PC-9 (cell line): Measurements from ENCODE around the gene ETS1. TPM values are rescaled to one million over a fixed set of nuclear protein-coding genes. Genes with fewer than 3 reads are reported as not detected.

ENCODE experiments used
- BruUV-seq: library from RNA; stranded (reverse); fragments of 400-500 nt; replicated peaks from 2 replicates; lab custom pipeline; 2021; lab: Mats Ljungman, UMichigan
- CTCF ChIA-PET: fragments of 300-600 bp; sonication (Branson Sonifier 250); formaldehyde crosslinking; loops from one replicate; lab custom pipeline; 2022; ENCODE audit warnings: antibody characterized with exemption; lab: Charles Lee
- POLR2A ChIA-PET: fragments of 300-600 bp; sonication (Branson Sonifier 250); formaldehyde crosslinking; loops from one replicate; lab custom pipeline; 2022; ENCODE audit warnings: antibody characterized with exemption; ENCODE audit not compliant: unreplicated experiment; lab: Charles Lee
- DNase-seq, 2 experiments: peaks; one replicate each; pipeline versions ENCODE4 v3.0.0 to v3.0.0-alpha.2; 2015 to 2022; ENCODE audit warnings: mixed read lengths in 1 of 2
- H2AFZ ChIP-seq: fragments of 200-600 bp; sonication (generic); 2 replicates; pipeline ENCODE4 v1.8.1; 2017; ENCODE audit warnings: antibody characterized with exemption
- H3F3A ChIP-seq: fragments of 200-600 bp; sonication (generic); 2 replicates; pipeline ENCODE4 v1.8.1; 2017; ENCODE audit warnings: antibody characterized with exemption, mild to moderate bottlenecking, low read depth; ENCODE audit not compliant: insufficient read depth
- H3K27ac ChIP-seq: fragments of 200-600 bp; sonication (generic); 2 replicates; pipeline ENCODE4 v1.6.1; 2016; ENCODE audit warnings: mixed run types
- H3K27me3 ChIP-seq: fragments of 200-600 bp; sonication (generic); 2 replicates; pipeline ENCODE4 v1.6.1; 2016; ENCODE audit warnings: low read depth, mixed run types; ENCODE audit not compliant: insufficient read depth
- H3K36me3 ChIP-seq: fragments of 200-600 bp; sonication (generic); 2 replicates; pipeline ENCODE4 v1.6.1; 2016; ENCODE audit warnings: low read depth, mixed run types
- H3K4me1 ChIP-seq: fragments of 200-600 bp; sonication (generic); replicated peaks from 2 replicates; pipeline ENCODE4 v1.6.1; 2016; ENCODE audit warnings: mixed run types; ENCODE audit not compliant: insufficient read depth
- H3K4me2 ChIP-seq: fragments of 200-600 bp; sonication (generic); 2 replicates; pipeline ENCODE4 v1.6.1; 2017; ENCODE audit warnings: mixed run types
- H3K4me3 ChIP-seq: fragments of 200-600 bp; sonication (generic); 2 replicates; pipeline ENCODE4 v1.6.1; 2016; ENCODE audit warnings: mixed run types
- H3K79me2 ChIP-seq: fragments of 200-600 bp; sonication (generic); 2 replicates; pipeline ENCODE4 v1.6.1; 2017; ENCODE audit warnings: low read depth, mixed run types
- H3K9me2 ChIP-seq: fragments of 200-600 bp; sonication (generic); 2 replicates; pipeline ENCODE4 v1.8.1; 2017; ENCODE audit warnings: mild to moderate bottlenecking; ENCODE audit not compliant: insufficient read depth
- H3K9me3 ChIP-seq: fragments of 200-600 bp; sonication (generic); 2 replicates; pipeline ENCODE4 v1.8.1; 2016; ENCODE audit warnings: low read depth; ENCODE audit not compliant: insufficient read depth
- H4K20me1 ChIP-seq: fragments of 200-600 bp; sonication (generic); 2 replicates; pipeline ENCODE4 v1.8.1; 2017; ENCODE audit not compliant: insufficient read depth
- CTCF ChIP-seq: fragments of 200-600 bp; sonication (generic); conservative IDR thresholded peaks from 2 replicates; pipeline ENCODE4 v1.6.1; 2017; ENCODE audit warnings: mixed run types, antibody characterized with exemption, mild to moderate bottlenecking, moderate library complexity
- EZH2 ChIP-seq: fragments of 200-600 bp; sonication (generic); IDR thresholded peaks from 2 replicates; pipeline ENCODE4 v1.8.0; 2017; ENCODE audit warnings: antibody characterized with exemption, low read depth
- intact Hi-C: fragments of 100-400 bp; cut with micrococcal nuclease; formaldehyde crosslinking; loops from one replicate; pipeline ENCODE4 v1.10.0; 2022; ENCODE audit not compliant: unreplicated experiment
- microRNA-seq: library from miRNA; unstranded; fragments of <30 nt; microRNA quantifications from one replicate; pipeline ENCODE4 v1.2.0, GENCODE V29; 2021; ENCODE audit warnings: borderline number of aligned reads, borderline replicate concordance
- total RNA-seq: library from RNA; stranded (reverse); gene quantifications from 2 replicates; pipeline ENCODE4 v1.2.3, GENCODE V29; 2021

The ETS1 gene
- total RNA-seq, 1 experiment from 2014 or later, result 23.3 TPM

GRCh38 chr11:128411150-128411549 lies 176.2 kb downstream of the ETS1 start:
- Histone ChIP-seq H3K4me3 (no peak overlapping the region), H2AFZ (no peak overlapping the region), H3K9me3 (no peaks in the 10 kb centered on the region), H3K9me2 (no peaks in the 10 kb centered on the region), H4K20me1 (no peaks in the 10 kb centered on the region), H3K36me3 (no peaks in the 10 kb centered on the region), H3K27ac (no peak overlapping the region), H3K4me2 (no peak overlapping the region), H3K4me1 (peaks cover 41% of the 10 kb centered on the region), H3F3A (peaks cover 36% of the 10 kb centered on the region), H3K27me3 (no peaks in the 10 kb centered on the region), H3K79me2 (no peaks in the 10 kb centered on the region)
- ChIA-PET CTCF (no interaction called here), POLR2A (no interaction called here)
- BruUV-seq, result no TSS peak
- TF ChIP-seq EZH2 (no peak), CTCF (no peak)
- no peak for DNase-seq
- intact Hi-C loops, result no loop called here

- POLR2A ChIA-PET, result no interaction called here
Observed at GRCh38 chr11:128409476-128409875, 177.9 kb downstream of the ETS1 start.

More at GRCh38 chr11:128409476-128409875, 177.9 kb downstream of the ETS1 start:
- TF ChIP-seq EZH2 (no peak), CTCF (no peak)
- H3K79me2 ChIP-seq, result no peaks in the 10 kb centered on the region
- no peak overlapping the region for H2AFZ ChIP-seq
- BruUV-seq, result no TSS peak
- H3K9me2 ChIP-seq, result no peaks in the 10 kb centered on the region
- peak; percentile 14 to 74 for DNase-seq
- no peaks in the 10 kb centered on the region for H4K20me1 ChIP-seq
- peaks cover 41% of the 10 kb centered on the region for H3K4me1 ChIP-seq
- H3K9me3 ChIP-seq, result no peaks in the 10 kb centered on the region
- no peaks in the 10 kb centered on the region for H3K27me3 ChIP-seq
- H3K4me2 ChIP-seq, result peak overlapping the region; percentile 32; the same call in 1 of the 2 replicates
- no peaks in the 10 kb centered on the region for H3K36me3 ChIP-seq
- CTCF ChIA-PET, result no interaction called here
- peak overlapping the region; percentile 7; the same call in 1 of the 2 replicates for H3K27ac ChIP-seq
- no peak overlapping the region for H3K4me3 ChIP-seq
- intact Hi-C loops, result loop anchor here (2.0 kb wide), 2 partner anchors 39 to 73 kb away; no protein-coding TSS in a partner anchor
- peaks cover 36% of the 10 kb centered on the region for H3F3A ChIP-seq

Small RNA genes lying within 50 kb of the gene (microRNA-seq; reads per million reads assigned to microRNA genes)
- gene MIR6090, result not detected

Other genes with a start within 250 kb of the ETS1 start
- 2.8 and 3.6 TPM in 2 replicates for gene FLI1, start 106.5 kb upstream of the ETS1 start, total RNA-seq